Measurements from ENCODE around the gene RAC3.

RAC3 gene

DNA sequence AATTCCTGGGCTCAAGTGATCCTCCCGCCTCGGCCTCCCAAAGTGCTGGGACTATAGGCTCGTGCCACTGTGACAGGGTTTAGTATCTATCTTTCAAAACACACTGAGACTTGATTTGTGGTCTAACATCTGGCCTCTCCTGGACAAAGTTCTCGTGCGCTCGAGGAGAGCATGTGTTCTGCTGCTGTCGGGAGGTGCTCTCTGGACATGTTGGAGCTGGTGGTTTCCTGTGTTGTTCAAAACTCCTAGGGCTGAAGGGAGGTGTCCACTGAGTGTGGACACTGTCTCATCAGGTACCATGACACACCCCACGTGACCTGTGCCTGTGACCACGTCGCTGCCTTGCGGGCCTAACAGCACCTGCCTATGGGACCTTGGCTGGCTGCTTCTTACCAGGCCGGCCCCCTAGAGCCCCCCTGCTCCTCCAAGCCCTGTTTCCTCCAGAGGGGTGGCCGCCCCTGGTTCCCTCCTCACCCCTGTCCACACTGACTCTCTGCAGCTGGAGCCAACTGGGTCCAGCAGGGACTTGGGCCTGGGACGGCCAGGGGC lies 14.5 kb downstream of the RAC3 start:
- DNase-seq, result no peak

DNA sequence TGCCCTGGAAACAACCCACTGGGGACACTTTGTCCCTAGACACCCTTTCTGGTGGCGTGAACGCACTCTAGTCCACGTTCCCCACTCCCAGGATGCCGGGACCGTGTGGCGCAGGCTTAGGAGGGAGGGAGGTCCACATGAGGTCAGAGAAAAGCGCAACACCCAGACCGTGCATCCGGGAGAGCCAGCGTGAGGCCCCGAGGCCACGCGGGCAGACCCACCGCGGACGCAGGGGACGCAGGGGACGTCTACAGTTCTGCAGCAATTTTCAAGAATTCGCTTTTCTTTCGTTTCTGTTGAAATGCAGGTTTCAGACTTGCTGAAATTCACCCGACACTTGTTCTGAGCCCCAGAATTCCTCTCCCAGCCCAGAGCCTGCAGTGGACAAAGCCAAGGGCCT lies 15.4 kb downstream of the RAC3 start:
- DNase-seq, result no peak

DNA sequence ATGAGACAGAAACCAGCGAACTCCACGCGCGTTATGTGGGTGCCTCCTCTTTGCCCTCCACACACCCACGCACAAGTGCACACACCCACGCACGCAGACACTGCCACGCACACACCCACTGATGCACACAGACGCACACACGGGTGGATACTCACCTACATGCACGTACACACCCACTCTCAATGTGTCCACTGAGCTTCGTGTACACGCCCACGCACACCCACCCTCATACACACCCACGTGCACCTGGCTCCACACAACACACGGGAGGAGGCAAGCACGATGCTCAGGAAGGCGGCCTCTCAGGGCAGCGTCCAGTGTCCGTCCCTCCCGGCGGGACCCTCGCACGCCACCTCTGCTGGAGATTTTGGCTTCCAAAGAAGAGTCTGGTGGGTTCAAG lies 15.9 kb downstream of the RAC3 start:
- DNase-seq, result no peak

DNA sequence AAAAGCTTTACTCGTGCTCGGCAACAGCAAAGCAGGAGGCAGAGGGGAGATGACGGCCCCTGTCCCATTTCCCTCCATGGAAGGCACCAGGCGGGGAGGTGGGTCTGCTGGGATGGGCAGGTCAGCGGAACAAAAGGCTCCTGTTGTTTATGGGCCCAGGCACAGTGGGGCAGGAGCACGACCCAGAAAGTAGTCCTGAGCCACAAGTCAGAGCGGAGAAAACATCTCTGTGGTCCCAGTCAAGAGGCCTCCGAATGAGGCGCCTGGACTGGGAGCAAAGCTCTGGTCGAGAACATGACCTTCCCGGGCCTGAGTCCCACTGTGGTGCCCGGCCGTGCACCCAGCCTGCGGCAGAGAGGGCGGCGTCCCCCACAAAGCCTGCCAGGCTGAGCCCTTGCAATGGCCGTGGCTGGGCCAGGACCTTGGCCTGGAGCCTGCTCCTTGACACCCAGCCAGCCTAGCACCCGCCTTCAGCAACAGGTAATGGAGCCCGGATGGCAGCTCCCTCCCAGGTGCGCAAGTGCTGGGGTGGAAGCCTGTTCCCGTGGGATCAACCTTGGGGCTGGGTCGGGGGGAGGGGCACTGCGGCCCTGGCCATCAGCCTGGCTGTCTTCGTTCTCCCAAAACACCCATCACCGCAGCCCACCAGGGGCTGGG lies 16.6 kb downstream of the RAC3 start:
- DNase-seq, result no peak

DNA sequence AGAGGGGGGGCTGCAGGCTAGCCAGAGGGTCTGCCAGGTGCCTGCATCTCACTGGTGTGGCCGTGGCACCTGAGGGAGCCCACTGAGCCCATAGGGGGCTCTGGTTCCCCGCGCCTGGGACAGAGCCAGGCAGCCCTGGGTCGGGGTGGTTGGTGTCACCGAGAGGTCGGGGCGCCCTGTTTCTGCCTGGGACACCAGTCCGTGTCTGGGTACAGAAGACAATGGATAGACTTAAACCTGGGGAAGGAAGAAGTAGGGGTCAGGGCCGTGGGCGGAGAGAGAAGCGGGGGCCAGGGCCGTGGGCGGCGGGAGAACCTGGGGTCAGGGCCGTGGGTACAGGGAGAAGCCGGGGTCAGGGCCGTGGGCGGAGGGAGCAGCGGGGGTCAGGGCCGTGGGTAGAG lies 17.1 kb downstream of the RAC3 start:
- no peak for DNase-seq

DNA sequence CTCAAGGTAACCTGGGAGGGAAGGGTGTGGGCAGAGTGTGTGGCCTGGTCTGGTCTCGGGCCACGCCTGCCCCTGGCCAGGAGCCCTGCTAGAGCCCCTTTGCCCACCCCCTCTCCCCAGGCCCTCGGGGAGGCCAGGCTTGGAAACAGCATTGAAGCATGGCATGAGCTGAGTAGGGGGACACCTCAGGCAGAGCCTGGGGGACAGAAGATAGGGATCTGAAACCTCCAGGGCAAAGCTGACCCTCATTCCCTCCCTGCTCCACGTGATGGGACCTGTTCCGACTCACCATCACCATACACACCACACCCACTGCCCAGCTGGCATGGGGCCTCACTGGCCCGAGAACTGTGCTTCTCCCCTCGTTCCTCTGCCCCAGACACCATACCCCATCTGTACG lies 17.6 kb downstream of the RAC3 start:
- no peak for DNase-seq

DNA sequence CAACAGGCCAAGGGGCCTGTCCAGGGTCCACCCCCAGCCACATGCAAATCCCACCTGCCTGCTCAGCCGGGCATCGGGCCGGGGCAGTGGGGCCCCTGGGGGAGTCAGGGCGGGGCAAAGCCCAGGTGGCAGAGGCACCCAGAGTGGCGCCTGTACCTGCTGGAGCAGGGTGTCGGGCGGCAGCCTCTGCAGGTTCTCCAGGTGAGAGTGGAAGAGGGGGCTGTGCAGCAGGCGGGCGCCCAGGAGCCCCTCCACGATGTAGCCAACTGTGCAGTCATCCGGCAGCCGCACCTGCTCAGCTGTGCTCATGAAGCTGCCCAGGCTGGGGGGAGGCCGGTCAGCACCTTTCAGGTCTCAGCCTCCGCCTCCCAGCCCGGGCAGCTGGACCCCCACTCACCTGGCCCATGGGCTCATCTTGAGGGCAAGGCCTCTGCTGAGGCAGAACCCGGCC lies 18.1 kb downstream of the RAC3 start:
- DNase-seq, result no peak

DNA sequence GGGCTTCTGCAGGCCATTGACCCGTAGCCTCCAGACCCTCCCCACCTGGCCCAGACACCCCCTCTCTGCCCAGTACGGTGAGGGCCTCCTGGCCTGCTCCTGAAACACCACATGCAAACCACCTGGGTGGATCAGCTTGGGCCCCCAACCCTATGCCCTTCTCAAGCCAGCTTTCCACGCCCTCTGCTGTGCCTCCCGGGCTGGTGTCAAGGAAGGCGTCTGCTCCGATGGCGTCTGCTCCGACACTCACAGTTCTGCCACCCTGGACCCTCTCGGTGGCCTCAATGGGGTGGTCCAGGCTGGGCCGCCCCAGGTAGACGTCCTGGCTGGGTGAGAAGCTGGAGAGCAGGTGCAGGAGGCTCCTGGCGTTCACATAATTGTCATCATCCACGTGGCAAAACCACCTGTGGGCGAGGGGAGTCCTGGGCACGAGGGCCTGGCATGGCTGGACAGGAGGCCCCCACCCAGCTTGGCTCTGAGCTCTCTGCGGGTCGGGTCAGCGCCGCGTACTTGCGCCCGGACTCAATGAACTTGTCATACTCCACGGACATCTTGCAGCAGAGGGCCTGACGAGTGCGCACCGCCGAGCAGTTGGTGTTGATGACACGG lies 18.8 kb downstream of the RAC3 start:
- DNase-seq, result no peak

DNA sequence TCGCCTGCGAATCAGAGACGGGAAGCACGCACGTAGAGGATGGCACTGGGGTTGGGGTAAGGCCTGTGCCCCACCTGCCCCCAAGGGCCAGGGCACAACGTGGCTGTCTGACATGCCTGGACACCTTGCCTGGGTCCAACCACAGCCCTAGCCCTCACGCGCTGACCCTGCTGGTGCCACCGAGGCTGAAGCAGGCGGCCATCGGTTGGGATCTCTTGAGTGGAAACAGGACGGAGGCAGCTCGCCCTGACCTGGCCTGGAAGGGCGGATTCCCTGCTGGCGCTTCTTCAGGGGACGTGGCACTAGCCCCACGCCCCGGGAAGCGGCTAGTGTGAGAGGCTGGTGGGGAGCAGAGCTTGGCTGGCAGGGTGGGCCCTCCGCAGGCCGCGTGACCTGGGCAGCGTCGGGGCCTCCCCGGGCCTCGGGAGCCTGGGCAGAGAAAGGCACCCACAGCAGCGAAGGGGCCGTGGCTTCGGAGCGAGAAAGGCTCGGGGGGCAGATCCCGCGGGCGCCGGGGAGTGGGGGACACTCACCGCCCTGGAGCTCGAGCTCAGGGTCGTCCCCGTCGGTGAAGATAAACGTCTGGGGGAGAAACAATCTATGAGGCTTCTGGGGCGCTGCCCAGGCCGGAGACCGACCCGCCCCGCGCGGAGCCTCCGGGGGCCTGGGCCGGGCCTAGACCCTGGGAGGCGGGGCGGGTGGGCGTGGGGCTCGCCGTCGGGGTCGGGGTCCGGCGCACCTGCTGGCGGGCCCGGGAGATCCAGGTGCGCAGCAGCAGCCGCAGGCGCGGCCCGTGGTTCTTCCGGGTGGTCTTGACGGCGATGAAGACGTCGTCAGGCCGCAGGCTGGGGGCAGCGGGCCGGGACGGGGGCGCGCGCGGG lies 19.5 kb downstream of the RAC3 start:
- no peak for DNase-seq

DNA sequence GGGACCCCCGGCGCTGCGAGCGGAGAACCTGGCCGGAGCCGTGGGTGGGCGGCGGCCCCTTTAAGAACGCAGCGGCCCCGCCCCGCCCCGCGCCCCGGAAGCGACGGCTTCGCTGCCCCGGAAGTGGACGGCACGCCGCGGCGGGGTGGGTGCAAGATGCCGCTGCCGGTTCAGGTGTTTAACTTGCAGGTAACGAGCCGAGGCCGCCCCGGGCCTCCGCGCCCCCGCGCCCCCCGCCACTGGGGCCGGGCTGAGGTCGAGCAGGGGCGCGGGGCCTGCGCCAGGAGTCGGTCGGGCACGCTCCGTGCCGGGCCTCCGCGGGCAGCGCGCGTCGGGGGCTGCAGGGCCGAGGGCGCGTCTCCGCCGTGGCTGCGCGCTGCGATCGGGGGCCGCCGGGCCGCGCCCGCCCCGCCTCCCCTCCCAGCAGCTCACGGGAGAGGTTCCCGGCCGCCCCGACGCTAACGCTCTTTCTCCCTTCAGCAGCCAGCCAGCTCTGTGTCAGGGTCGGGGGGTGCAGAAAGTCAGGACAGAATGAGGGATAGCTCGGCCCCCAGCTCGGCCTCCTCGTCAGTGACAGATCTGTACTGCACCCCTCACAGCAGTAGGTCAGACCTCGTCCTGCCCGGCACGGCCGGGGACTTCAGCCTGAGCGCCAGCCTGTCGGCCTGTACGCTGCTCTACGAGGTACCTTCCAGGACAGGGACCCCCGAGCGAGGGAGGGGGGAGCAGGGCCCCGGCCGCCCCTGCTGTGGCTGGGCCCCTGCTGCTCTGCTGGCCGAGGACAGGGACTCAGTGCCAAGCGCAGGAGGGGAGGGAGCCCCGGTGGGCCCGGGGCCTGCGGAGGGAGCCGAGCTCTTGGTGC lies 20.5 kb downstream of the RAC3 start, which contains the start of the genes GPS1 and RFNG:
GPS1 (plus strand) TSS at position 123 of the 862 bp plus-strand sequence; CDS start at position 157, 34 bp downstream.
RFNG (minus strand) TSS at position 36 of the 862 bp plus-strand sequence. CDS start 45 bp downstream, outside the sequence.
- DNase-seq, result peak; percentile 69

DNA sequence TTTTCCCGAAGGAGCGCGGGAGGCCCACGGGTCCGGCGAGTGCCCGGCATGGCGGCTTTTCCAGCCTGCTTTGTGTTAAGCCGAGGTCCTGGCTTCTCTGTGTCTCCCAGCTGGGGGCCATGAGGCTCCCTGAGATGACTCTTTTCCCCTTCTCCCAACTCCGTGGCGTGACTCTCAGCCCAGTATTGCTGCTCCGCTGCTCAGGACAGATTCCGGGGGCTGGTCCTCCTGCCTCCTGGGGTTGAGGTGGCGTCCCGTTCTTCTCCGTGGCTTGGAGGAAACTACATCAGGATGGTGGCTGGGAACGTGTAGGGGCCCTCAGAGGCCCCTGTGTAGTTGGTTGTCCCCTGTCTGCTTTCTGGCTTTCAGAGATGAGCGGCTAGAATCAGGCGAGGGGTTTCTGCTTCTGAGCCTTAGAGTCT lies 21.2 kb downstream of the RAC3 start:
- no peak for DNase-seq

DNA sequence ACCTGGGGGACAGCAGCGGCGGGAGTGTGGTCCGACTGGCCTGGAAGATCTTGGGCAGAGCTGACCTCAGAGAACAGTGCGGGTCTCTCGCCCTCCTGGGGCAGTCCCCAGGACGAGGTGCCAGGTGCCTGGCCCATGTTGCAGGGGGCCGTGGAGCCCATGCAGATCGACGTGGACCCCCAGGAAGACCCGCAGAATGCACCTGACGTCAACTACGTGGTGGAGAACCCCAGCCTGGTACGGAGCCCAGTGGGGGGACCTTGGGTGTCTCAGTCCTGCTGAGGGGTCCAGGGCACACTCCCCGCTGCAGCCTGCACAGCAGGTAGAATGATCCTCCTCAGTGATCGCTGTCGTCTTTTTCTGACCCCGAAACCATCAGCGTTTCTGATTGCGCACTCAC lies 21.7 kb downstream of the RAC3 start:
- no peak for DNase-seq

DNA sequence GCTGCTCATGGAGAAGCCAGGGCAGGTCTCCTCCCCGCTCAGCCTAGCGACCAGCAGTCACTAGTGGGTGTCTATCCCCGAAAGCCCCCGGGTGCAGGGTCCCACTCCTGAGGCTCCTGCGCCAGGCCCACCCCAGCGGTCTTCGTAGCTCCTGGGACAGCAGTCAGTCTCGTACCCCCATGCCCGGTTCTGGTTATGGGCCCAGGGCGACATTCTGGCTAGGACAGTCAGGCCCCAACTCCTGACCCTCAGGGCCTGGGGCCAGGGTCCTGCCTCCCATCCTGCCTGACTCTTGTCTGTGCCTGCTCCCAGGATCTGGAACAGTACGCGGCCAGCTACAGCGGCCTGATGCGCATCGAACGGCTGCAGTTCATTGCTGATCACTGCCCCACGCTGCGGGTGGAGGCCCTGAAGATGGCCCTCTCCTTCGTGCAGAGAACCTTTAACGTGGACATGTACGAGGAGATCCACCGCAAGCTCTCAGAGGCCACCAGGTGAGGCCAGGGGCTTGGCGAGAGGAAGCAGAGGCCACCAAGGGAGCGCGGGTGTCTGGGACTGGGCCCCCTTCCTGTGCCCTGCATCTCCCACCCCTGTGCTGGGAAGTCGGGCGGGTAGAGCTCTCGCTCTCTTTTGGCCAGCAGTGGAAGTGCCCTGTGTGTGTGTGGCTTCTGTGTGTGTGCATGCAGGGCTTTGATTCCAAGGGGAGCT lies 22.2 kb downstream of the RAC3 start:
- DNase-seq, result no peak

DNA sequence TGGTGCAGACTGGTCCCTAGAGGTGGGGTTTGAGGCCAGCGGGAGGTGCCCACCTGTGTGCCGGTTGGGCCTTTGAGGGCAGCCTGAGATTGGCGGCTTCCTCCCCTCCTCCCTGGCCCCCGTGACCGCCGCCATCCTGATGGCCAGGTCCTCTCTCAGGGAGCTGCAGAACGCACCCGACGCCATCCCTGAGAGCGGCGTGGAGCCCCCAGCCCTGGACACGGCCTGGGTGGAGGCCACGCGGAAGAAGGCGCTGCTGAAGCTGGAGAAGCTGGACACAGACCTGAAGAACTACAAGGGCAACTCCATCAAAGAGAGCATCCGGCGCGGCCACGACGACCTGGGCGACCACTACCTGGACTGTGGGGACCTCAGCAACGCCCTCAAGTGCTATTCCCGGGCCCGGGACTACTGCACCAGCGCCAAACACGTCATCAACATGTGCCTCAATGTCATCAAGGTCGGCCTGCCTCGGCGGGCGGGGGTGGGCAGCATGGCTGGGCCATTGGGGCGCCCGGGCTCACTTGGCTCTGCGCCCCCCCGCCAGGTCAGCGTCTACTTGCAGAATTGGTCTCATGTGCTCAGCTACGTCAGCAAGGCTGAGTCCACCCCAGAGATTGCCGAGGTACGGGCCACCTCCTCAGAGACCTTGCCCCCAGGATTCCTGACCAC lies 23.0 kb downstream of the RAC3 start:
- no peak for DNase-seq

DNA sequence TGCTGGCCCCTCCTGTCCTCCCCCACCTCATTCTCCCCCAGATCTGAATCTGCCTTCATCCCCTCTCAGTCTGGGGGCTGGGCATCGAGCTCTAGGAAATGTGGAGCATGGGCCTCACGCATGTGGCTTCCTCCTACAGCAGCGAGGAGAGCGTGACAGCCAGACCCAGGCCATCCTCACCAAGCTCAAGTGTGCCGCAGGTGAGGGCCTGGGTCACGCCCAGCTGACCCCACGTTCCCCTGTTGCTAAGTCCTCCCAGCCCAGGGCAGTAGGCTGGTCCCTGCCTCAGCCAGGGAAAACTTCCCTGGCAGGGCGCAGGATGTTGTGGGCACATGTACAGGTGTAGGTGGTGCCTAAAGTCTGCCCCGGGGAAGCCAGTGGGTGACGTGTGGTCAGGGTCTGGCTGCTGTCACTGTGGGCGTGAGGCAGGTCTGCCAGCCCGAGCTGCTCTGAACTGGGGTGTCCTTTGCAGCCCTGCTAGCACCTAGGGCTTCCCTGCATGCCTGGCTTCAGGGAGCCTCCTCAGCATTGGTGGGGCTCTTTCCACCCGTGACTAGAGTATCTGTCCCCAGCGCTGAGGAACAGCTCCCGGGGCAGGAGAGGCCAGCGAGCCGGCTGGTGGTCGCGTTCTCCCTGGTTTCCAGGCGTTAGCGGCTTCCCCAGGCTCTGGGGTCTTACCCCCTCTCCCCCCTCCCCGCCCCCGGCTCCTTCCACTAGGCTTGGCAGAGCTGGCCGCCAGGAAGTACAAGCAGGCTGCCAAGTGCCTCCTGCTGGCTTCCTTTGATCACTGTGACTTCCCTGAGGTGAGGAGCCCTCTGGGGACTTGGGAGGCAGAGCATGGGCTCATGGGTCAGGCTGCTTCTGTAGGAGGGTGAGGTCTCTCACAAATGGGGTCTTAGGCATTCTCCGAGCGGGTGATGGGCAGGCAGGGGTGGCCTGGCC lies 23.8 kb downstream of the RAC3 start:
- DNase-seq, result no peak

DNA sequence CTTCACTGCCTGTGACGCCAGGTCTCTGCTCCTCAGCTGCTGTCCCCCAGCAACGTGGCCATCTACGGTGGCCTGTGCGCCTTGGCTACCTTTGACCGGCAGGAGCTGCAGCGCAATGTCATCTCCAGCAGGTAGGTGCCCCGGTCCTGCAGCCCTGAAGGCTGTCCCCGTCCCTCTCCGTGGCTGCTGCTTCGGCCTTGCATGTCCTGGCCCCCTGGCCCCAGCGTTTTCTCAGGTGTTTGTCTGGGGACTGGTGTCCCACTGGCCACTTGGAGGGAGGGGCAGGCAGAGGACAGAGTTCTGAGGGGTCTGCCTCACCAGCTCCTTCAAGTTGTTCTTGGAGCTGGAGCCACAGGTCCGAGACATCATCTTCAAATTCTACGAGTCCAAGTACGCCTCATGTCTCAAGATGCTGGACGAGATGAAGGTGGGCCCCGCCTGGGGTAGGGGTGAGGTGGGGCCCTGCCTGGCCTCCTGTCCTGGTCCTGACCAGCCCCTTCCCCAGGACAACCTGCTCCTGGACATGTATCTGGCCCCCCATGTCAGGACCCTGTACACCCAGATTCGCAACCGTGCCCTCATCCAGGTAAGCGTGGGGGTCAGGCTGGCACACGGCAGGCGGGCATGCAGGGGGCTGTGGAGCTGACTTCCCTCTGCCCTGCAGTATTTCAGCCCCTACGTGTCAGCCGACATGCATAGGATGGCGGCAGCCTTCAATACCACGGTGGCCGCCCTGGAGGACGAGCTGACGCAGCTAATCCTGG lies 24.7 kb downstream of the RAC3 start:
- no peak for DNase-seq

DNA sequence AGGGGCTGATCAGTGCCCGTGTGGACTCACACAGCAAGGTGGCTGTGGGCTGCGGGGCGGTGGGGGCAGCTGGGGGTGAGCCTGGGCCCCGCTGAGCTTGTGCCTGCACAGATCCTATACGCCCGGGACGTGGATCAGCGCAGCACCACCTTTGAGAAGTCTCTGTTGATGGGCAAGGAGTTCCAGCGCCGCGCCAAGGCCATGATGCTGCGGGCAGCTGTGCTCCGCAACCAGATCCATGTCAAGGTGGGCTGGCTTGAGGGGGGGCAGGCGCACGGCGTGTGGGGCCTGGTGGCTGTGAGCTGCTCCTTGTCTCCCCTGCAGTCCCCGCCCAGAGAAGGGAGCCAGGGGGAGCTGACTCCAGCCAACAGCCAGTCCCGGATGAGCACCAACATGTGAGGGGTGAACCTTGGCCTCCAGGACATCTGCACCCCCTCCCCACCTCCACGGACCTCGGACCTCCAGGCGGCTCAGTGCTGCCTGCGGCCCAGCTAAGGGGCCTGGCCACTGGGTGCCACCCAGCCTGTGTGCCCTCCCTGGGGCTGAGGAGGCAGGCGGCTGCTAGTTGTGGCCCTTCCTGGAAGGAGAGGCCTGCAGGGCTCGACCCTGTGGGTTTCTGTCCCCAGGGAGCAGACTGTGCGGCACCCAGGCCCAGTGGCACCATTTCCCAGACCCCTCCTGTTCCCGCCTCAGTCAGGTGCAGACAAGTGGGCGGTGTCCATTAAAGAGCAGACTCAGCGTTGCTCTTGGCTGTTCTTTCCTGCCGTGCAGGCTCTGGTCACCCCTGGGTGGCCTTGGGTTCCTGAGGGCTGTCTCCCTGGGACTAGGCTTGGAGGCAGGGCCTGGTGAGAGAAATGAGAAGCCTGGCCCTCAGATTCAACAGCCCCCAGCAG lies 25.5 kb downstream of the RAC3 start:
- DNase-seq, result no peak

DNA sequence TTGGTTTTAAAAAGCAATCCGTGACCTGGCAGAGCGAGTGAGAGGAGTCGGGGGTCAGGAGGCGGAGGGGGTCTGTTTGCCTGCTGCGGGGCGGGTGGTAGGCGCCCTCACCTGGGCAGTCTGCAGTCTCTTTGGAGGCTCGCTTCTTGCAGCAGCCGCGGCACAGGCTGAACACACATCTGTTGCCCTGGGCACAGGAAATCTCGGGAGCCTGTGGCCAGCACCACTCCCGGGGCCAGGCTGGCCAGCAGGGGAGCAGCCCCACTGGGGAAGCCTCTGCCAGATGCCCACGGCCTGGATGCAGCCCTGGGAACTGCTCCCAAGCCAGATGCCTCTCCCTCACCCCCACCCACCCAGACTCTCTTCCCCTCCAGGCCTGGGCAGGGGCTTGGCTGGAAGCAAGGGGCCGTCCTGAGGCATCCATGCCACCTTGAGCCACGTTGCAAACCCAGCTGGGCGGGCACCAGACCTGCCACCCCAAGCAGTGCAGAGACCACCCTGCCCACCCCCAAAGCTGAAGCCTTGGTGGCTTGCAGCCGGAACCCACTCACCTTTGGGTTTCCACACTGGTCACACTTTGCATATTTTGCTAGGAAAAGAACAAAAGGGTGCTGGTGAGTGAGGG lies 26.9 kb downstream of the RAC3 start:
- no peak for DNase-seq
